ENCODE data around the gene ZMYND8.

- no peak for TF ChIP-seq POLR2A (IDR thresholded peaks at IDR 0.05)
- TF ChIP-seq, protein P1, sequence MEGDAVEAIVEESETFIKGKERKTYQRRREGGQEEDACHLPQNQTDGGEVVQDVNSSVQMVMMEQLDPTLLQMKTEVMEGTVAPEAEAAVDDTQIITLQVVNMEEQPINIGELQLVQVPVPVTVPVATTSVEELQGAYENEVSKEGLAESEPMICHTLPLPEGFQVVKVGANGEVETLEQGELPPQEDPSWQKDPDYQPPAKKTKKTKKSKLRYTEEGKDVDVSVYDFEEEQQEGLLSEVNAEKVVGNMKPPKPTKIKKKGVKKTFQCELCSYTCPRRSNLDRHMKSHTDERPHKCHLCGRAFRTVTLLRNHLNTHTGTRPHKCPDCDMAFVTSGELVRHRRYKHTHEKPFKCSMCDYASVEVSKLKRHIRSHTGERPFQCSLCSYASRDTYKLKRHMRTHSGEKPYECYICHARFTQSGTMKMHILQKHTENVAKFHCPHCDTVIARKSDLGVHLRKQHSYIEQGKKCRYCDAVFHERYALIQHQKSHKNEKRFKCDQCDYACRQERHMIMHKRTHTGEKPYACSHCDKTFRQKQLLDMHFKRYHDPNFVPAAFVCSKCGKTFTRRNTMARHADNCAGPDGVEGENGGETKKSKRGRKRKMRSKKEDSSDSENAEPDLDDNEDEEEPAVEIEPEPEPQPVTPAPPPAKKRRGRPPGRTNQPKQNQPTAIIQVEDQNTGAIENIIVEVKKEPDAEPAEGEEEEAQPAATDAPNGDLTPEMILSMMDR (IDR thresholded peaks at IDR 0.05), result no peak
Measured at GRCh38 chr20:47309806-47310426, 46.6 kb downstream of the ZMYND8 start.
